Activated T-helper 2 cell treated with anti-CD3 and anti-CD28 coated beads, Interferon-gamma antibody, Interleukin-2, Interleukin-4, amounts not matched to agents 10 μg/mL and 5 μg/mL and 100 μg/mL, durations not matched to agents 14 hours and 24 hours and 36 hours (primary cell): ENCODE results near the gene SIMC1. TPM values are rescaled to one million over a fixed set of nuclear protein-coding genes. Genes with fewer than 3 reads are reported as not detected.
"Not testable (repeated sequence)": the region's sequence is repeated elsewhere in the genome, so short reads cannot be mapped to it uniquely, and the experiment has no call there.

Source experiments
- DNase-seq: peaks from one replicate; pipeline ENCODE4 v3.0.0; 2021; ENCODE audit warnings: low spot score
- H3K27ac Mint-ChIP-seq: one replicate; pipeline ENCODE4 v1.8.0; 2021; ENCODE audit warnings: mixed read lengths
- H3K27me3 Mint-ChIP-seq: one replicate; pipeline ENCODE4 v1.8.0; 2021; ENCODE audit warnings: low read depth, mixed read lengths
- H3K36me3 Mint-ChIP-seq: one replicate; pipeline ENCODE4 v1.8.0; 2021; ENCODE audit warnings: low read depth, mixed read lengths
- H3K4me1 Mint-ChIP-seq: one replicate; pipeline ENCODE4 v1.8.0; 2021; ENCODE audit warnings: low read depth, mixed read lengths
- H3K4me3 Mint-ChIP-seq: one replicate; pipeline ENCODE4 v1.8.0; 2021; ENCODE audit warnings: low read depth, mild to moderate bottlenecking, moderate library complexity, mixed read lengths
- H3K9me3 Mint-ChIP-seq: one replicate; pipeline ENCODE4 v1.8.0; 2021; ENCODE audit warnings: mixed read lengths
- intact Hi-C: fragments of 100-400 bp; cut with micrococcal nuclease; formaldehyde crosslinking; loops from one replicate; pipeline ENCODE4 v1.15.1; 2023
- total RNA-seq: library from RNA; stranded (reverse); gene quantifications from 2 replicates; pipeline ENCODE4 v1.2.3, GENCODE V29; 2022

SIMC1 gene
- total RNA-seq, 1 donor from 2014 or later, result 33.3 TPM

GRCh38 chr5:176266448-176266847 lies 28.2 kb downstream of the SIMC1 start:
- H3K9me3 Mint-ChIP-seq, result peaks cover 22% of the 10 kb centered on the region
- intact Hi-C loops, DNase-seq, H3K4me3 Mint-ChIP-seq, H3K27ac Mint-ChIP-seq, H3K27me3 Mint-ChIP-seq, H3K4me1 Mint-ChIP-seq: not testable (repeated sequence)
- H3K36me3 Mint-ChIP-seq, result peaks cover 32% of the 10 kb centered on the region

DNA sequence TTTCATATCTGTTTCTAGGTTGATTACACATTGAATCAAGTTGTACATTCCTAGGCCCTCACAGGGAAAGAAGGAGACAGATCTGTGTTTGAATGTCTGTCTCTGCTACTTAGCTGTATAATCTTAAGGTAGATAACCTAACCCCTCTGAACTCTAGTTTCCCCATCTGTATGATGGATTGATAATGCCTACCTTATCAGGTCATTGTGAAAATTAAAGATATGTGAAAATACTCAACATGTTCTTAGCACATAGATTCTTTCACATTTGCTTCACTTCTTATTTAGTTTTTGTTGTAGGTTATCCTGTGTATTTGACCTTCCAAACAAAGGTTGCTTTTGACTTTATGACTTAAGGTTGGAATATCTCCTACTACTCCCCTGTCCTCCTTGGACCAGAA lies 50.8 kb downstream of the SIMC1 start:
- H3K4me3 Mint-ChIP-seq, DNase-seq, H3K27ac Mint-ChIP-seq, H3K4me1 Mint-ChIP-seq, H3K36me3 Mint-ChIP-seq, H3K27me3 Mint-ChIP-seq, intact Hi-C loops: not testable (repeated sequence)
- H3K9me3 Mint-ChIP-seq, result peaks cover 17% of the 10 kb centered on the region

GRCh38 chr5:176290057-176290840 lies 52.0 kb downstream of the SIMC1 start:
- intact Hi-C loops, H3K4me3 Mint-ChIP-seq, H3K27me3 Mint-ChIP-seq, DNase-seq, H3K4me1 Mint-ChIP-seq, H3K36me3 Mint-ChIP-seq, H3K9me3 Mint-ChIP-seq, H3K27ac Mint-ChIP-seq: not testable (repeated sequence)

DNA sequence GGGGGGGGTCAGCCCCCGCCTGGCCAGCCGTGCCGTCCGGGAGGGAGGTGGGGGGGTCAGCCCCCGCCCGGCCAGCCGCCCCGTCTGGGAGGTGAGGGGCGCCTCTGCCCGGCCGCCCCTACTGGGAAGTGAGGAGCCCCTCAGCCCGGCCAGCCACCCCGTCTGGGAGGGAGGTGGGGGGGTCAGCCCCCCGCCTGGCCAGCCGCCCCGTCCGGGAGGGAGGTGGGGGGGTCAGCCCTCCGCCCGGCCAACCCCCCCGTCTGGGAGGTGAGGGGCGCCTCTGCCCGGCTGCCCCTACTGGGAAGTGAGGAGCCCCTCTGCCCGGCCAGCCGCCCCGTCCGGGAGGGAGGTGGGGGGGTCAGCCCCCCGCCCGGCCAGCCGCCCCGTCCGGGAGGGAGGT lies 67.1 kb downstream of the SIMC1 start:
- H3K4me3 Mint-ChIP-seq, H3K4me1 Mint-ChIP-seq, H3K9me3 Mint-ChIP-seq, H3K27me3 Mint-ChIP-seq, H3K27ac Mint-ChIP-seq, DNase-seq, intact Hi-C loops: not testable (repeated sequence)
- H3K36me3 Mint-ChIP-seq, result peaks cover 48% of the 10 kb centered on the region

- no peaks in the 10 kb centered on the region for H3K4me1 Mint-ChIP-seq
- H3K27me3 Mint-ChIP-seq, result no peaks in the 10 kb centered on the region
- peaks cover 26% of the 10 kb centered on the region for H3K36me3 Mint-ChIP-seq
- intact Hi-C loops, result no loop called here
- H3K9me3 Mint-ChIP-seq, result no peaks in the 10 kb centered on the region
- no peak for DNase-seq
- H3K4me3 Mint-ChIP-seq, result no peak overlapping the region
- H3K27ac Mint-ChIP-seq, result peak overlapping the region; percentile 4
Measured at GRCh38 chr5:176317534-176318374, 79.5 kb downstream of the SIMC1 start.

GRCh38 chr5:176319827-176320554 lies 81.8 kb downstream of the SIMC1 start:
- intact Hi-C loops, result no loop called here
- no peaks in the 10 kb centered on the region for H3K27me3 Mint-ChIP-seq
- DNase-seq, result no peak
- H3K4me1 Mint-ChIP-seq, result no peaks in the 10 kb centered on the region
- H3K27ac Mint-ChIP-seq, result no peak overlapping the region
- peaks cover 19% of the 10 kb centered on the region for H3K36me3 Mint-ChIP-seq
- no peak overlapping the region for H3K4me3 Mint-ChIP-seq
- H3K9me3 Mint-ChIP-seq, result no peaks in the 10 kb centered on the region

DNA sequence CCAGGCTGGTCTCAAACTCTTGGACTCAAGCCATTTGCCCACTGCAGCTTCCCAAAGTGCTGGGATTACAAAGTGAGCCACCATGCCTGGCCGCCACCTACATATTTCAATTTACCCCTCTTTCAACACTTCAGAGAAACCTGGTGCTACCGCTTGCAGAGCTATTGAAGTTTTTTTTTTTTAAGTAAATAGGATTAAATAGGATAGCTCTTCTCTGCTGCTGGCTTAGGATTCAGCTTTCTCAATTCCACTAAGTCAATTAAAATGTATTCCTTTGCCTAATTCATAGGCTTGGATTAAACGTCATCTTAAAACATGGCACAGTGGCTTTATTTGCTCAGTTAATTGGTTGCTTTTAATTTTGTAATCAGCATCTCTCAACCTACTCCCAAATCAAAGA lies 82.4 kb downstream of the SIMC1 start:
- H3K9me3 Mint-ChIP-seq, result no peaks in the 10 kb centered on the region
- DNase-seq, result no peak
- H3K36me3 Mint-ChIP-seq, result peaks cover 13% of the 10 kb centered on the region
- H3K27me3 Mint-ChIP-seq, result no peaks in the 10 kb centered on the region
- no peaks in the 10 kb centered on the region for H3K4me1 Mint-ChIP-seq
- no peak overlapping the region for H3K4me3 Mint-ChIP-seq
- intact Hi-C loops, result no loop called here
- no peak overlapping the region for H3K27ac Mint-ChIP-seq

DNA sequence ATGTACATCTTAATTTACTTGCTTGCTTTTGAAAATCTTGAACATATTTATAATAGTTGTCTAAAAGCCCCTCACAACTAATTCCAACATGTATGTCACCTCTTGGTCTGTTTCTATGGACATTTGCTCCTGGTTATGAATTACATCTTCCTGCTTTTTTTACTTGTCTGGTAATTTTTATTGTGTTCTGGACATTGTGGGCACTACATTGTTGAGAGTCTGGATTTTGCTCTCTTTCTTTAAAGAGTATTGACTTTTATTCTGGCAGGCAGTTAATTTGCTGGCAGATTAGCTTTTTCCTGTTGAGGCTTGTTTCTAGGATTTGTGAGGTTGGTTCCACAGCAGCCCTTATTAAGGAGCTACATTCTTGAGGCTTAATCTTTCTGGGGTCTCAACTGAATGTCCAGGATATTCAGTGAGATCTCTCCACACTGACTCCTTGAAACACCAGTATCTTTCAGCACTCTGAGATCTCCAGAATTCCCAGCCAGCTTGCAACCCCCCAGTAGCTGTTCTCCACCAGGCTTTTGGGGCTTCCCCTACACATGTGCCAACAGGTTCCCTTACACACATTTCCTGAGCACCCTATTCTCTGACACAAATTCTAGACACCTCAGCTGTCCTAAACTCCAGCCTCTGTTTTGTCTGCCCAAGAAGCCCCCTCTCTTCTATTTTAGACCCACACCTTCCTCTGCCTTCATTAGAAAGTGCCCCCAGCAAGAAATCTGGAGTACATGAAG lies 96.0 kb downstream of the SIMC1 start:
- H3K36me3 Mint-ChIP-seq, result peaks cover 39% of the 10 kb centered on the region
- H3K9me3 Mint-ChIP-seq, result peaks cover 8% of the 10 kb centered on the region
- no peaks in the 10 kb centered on the region for H3K4me1 Mint-ChIP-seq
- no peak overlapping the region for H3K27ac Mint-ChIP-seq
- no peaks in the 10 kb centered on the region for H3K27me3 Mint-ChIP-seq
- H3K4me3 Mint-ChIP-seq, result no peak overlapping the region
- intact Hi-C loops, result no loop called here
- DNase-seq, result no peak

DNA sequence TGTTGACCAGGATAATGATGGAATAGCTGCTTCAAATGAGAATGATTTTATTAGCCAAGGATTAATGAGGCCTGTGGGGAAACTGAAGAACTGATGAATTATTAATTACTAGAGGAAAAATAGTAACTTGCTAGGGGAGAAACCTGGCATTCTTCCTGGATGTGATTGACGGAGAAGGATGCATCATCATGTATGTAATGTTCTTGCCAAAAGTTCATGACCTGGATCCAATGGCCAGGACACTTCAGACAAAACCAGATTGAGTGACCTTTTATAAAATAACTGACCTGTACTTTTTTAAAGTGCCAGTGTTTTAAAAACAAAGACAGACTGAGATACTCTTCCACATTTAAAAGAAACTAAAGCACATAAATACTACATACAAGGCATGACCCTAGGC lies 99.7 kb downstream of the SIMC1 start:
- Mint-ChIP-seq H3K4me3 (no peak overlapping the region), H3K4me1 (no peaks in the 10 kb centered on the region), H3K27ac (no peak overlapping the region), H3K27me3 (no peaks in the 10 kb centered on the region), H3K9me3 (peaks cover 8% of the 10 kb centered on the region), H3K36me3 (peaks cover 45% of the 10 kb centered on the region)
- intact Hi-C loops, result no loop called here
- no peak for DNase-seq

DNA sequence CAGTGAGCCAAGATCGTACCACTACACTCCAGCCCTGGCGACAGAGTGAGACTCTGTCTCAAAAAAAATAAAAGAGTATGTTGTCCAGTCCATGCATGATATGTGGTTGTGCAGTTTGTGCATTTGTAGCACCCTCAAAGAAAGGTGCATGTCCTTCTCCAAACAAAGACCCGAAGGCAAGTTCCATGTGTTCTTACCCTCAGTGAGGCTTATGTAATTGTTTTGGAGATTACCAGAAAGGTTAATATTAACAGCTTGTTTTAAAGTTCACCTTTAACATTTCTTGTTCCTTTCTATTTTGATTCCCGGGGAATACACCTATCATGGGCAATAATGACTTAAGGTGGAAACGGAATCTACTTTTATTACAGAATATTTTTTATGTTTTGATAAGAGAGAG lies 101.1 kb downstream of the SIMC1 start:
- intact Hi-C loops, result no loop called here
- H3K27me3 Mint-ChIP-seq, result no peaks in the 10 kb centered on the region
- H3K9me3 Mint-ChIP-seq, result no peaks in the 10 kb centered on the region
- H3K4me3 Mint-ChIP-seq, result no peak overlapping the region
- no peaks in the 10 kb centered on the region for H3K4me1 Mint-ChIP-seq
- DNase-seq, result no peak
- no peak overlapping the region for H3K27ac Mint-ChIP-seq
- H3K36me3 Mint-ChIP-seq, result peaks cover 42% of the 10 kb centered on the region

- no peak for DNase-seq
- intact Hi-C loops, result no loop called here
- Mint-ChIP-seq H3K36me3 (peaks cover 52% of the 10 kb centered on the region), H3K4me1 (no peaks in the 10 kb centered on the region), H3K27ac (no peak overlapping the region), H3K4me3 (no peak overlapping the region), H3K9me3 (no peaks in the 10 kb centered on the region), H3K27me3 (no peaks in the 10 kb centered on the region)
Measured at GRCh38 chr5:176341325-176342157, 103.3 kb downstream of the SIMC1 start.

- no peaks in the 10 kb centered on the region for H3K4me1 Mint-ChIP-seq
- peaks cover 50% of the 10 kb centered on the region for H3K36me3 Mint-ChIP-seq
- no peak overlapping the region for H3K27ac Mint-ChIP-seq
- no peaks in the 10 kb centered on the region for H3K27me3 Mint-ChIP-seq
- H3K4me3 Mint-ChIP-seq, result no peak overlapping the region
- no peaks in the 10 kb centered on the region for H3K9me3 Mint-ChIP-seq
- intact Hi-C loops, result no loop called here
- no peak for DNase-seq
Measured at GRCh38 chr5:176342158-176342483, 103.9 kb downstream of the SIMC1 start.
